ENCODE measurements around the gene GNA15. TPM values are rescaled to one million over a fixed set of nuclear protein-coding genes. Genes with fewer than 3 reads are reported as not detected.

Gene GNA15
- total and polyA plus RNA-seq, 2 of the 8 experiments (the other 6 are each of a cell fraction or from before 2014, with no cell fraction given), result 0.26 to 0.45 TPM

DNA sequence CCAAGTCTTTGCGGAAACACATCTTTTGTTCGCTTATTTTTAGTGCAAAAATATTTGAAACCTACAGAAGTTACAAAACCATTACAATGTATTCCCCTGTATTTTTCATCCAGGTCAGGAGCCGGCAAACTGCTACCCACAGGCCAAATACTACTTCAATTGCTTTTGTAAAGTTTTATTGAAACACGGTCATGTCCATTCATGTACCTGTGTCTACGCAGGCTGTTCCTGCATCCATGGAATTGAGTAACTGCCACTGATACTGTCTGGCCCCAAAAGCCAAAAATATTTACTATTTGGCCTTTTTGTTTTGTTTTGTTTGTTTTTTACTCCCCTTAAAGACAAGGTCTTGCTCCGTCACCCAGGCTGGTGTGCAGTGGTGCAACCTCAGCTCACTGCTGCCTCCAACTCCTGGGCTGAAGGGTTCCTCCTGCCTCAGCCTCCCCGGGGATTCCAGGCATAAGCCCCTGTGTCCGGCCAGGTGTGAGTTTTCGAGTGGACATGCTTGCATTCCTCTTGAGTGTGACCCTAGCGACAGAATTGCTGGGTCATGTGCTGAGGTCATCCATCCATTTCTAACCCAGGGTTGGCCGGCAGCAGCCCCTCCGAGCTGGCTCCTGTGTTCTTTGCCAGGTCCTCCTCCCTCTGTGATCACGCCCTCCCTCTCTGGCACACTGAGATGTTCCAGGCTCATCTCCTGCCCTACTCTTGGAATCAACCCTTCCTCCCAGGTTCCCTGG lies 31.9 kb downstream of the GNA15 start:
- Histone ChIP-seq H2AFZ (ENCODE audit: low read length) (no peak overlapping the region; the same call in 1 of the 2 replicates), H3K79me2 (ENCODE audit: control insufficient read depth in 1 of 2, insufficient read depth in 2 of 2, low read length in 2 of 2) (no peaks in the 10 kb centered on the region), H4K91ac (replicated peaks; ENCODE audit: insufficient read length, low read length) (no peak overlapping the region), H3K56ac (replicated peaks; ENCODE audit: insufficient read length, low read depth, low read length) (no peak overlapping the region), H2BK120ac (replicated peaks; ENCODE audit: low read depth, low read length) (no peak overlapping the region), H3K4me2 (ENCODE audit: insufficient read depth in 1 of 2, low read depth in 2 of 2, low read length in 2 of 2) (no peak overlapping the region), H2BK20ac (ENCODE audit: low read length) (no peak overlapping the region), H3K4me1 (replicated peaks in 1 of 4; ENCODE audit: control insufficient read depth in 3 of 4, insufficient read depth in 4 of 4, low read length in 3 of 4) (peaks cover 0 to 3% (median 0%) of the 10 kb centered on the region in 4 experiments; a peak in 1 of 7 replicates), H4K5ac (ENCODE audit: insufficient read length, low read depth, low read length) (no peak overlapping the region), H2BK12ac (ENCODE audit: low read depth, low read length) (no peak overlapping the region), H2BK5ac (ENCODE audit: low read depth, low read length) (no peak overlapping the region), H4K8ac (ENCODE audit: extremely low read depth, insufficient read depth, low read length) (no peak overlapping the region), H3K9me3 (ENCODE audit: insufficient read depth in 2 of 2, low read depth in 1 of 2, low read length in 1 of 2) (no peaks in the 10 kb centered on the region), H4K20me1 (replicated peaks in 1 of 2; ENCODE audit: control insufficient read depth in 1 of 2, insufficient read depth in 2 of 2, low read length in 2 of 2) (no peaks in the 10 kb centered on the region), H3K23me2 (ENCODE audit: low read depth, low read length) (no peaks in the 10 kb centered on the region), H3K23ac (ENCODE audit: insufficient read length) (no peak overlapping the region), H3K18ac (ENCODE audit: extremely low read depth, low read length) (no peak overlapping the region; the same call in 1 of the 2 replicates), H3K4ac (replicated peaks; ENCODE audit: insufficient read length, low read depth, low read length) (no peak overlapping the region), H3K9ac (replicated peaks in 1 of 4; ENCODE audit: extremely low read depth in 1 of 4, low read depth in 3 of 4, low read length in 3 of 4) (no peak overlapping the region), H2BK15ac (ENCODE audit: low read length) (no peak overlapping the region), H3K27ac (ENCODE audit: low read depth, low read length) (no peak overlapping the region), H3K79me1 (ENCODE audit: low read depth, low read length) (no peaks in the 10 kb centered on the region; the same call in 1 of the 2 replicates), H3K36me3 (ENCODE audit: control insufficient read depth in 2 of 4, insufficient read depth in 4 of 4, low read length in 3 of 4) (no peaks in the 10 kb centered on the region), H2AK5ac (ENCODE audit: low read depth, low read length) (no peak overlapping the region), H3K27me3 (replicated peaks in 1 of 4; ENCODE audit: control insufficient read depth in 3 of 4, extremely low read depth in 1 of 4, insufficient read depth in 3 of 4, low read length in 3 of 4) (peaks cover 0 to 6% (median 2%) of the 10 kb centered on the region in 4 experiments; a peak in 3 of 7 replicates), H3K4me3 (ENCODE audit: extremely low read depth in 1 of 4, insufficient read depth in 2 of 4, low read depth in 3 of 4, low read length in 4 of 4) (no peak overlapping the region), H3K14ac (ENCODE audit: insufficient read length) (no peak overlapping the region)
- DNase-seq (ENCODE audit: low read depth in 1 of 2, low spot score in 2 of 2) (no peak), FAIRE-seq (no peak)
- ChIA-PET CTCF (ENCODE audit: partially characterized antibody) (interaction anchor here (0.6 to 11.1 kb wide), 6 partner anchors 39 to 531 kb away, joined by 3 to 162 read pairs (median 4); no protein-coding TSS in a partner anchor), POLR2A (ENCODE audit: partially characterized antibody) (no interaction called here)
- WGBS, 2 experiments (ENCODE audit: extremely low coverage in 1 of 2, insufficient coverage in 1 of 2, insufficient read length in 1 of 2, insufficient replicate concordance in 2 of 2, low coverage in 1 of 2, low lambda C conversion rate in 2 of 2, missing lambda C conversion rate in 1 of 2), result 75% methylated on average over 13 of the region's 13 CpGs; no CpG with 5 or more reads in 1 of the 2 experiments
- TF ChIP-seq SIRT6 (IDR thresholded peaks at IDR 0.05; ENCODE audit: low read length), result no peak
- TF ChIP-seq HDAC2 (IDR thresholded peaks at IDR 0.05; ENCODE audit: borderline replicate concordance in 1 of 2, low read depth in 2 of 2, low read length in 2 of 2), result no peak
- TF ChIP-seq SIN3A (conservative IDR thresholded peaks at IDR 0.05 in 1 of 2, IDR thresholded peaks at IDR 0.05 in 1 of 2; ENCODE audit: low read depth in 1 of 2, low read length in 2 of 2), result no peak
- no peak for TF ChIP-seq SP2 (IDR thresholded peaks at IDR 0.05; ENCODE audit: low read length)
- TF ChIP-seq ZNF274 (IDR thresholded peaks at IDR 0.05; ENCODE audit: borderline replicate concordance, extremely low read depth, low read length), result no peak
- no peak for TF ChIP-seq MAFK (IDR thresholded peaks at IDR 0.05; ENCODE audit: low read depth, low read length)
- no peak for TF ChIP-seq HDAC6 (IDR thresholded peaks at IDR 0.05; ENCODE audit: low read depth, low read length)
- TF ChIP-seq, protein P1, sequence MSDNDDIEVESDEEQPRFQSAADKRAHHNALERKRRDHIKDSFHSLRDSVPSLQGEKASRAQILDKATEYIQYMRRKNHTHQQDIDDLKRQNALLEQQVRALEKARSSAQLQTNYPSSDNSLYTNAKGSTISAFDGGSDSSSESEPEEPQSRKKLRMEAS (IDR thresholded peaks at IDR 0.05), result no peak
- TF ChIP-seq, protein P2, sequence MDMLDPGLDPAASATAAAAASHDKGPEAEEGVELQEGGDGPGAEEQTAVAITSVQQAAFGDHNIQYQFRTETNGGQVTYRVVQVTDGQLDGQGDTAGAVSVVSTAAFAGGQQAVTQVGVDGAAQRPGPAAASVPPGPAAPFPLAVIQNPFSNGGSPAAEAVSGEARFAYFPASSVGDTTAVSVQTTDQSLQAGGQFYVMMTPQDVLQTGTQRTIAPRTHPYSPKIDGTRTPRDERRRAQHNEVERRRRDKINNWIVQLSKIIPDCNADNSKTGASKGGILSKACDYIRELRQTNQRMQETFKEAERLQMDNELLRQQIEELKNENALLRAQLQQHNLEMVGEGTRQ (IDR thresholded peaks at IDR 0.05; ENCODE audit: low read length), result no peak
- TF ChIP-seq JUN (IDR thresholded peaks at IDR 0.05; ENCODE audit: low read depth, low read length), result no peak
- TF ChIP-seq FOSL1 (IDR thresholded peaks at IDR 0.05; ENCODE audit: insufficient read depth, low read depth, low read length), result no peak
